PC-9 (cell line): Measurements from ENCODE around the gene RNF151. TPM values are rescaled to one million over a fixed set of nuclear protein-coding genes. Genes with fewer than 3 reads are reported as not detected.
"Not testable (repeated sequence)": the region's sequence is repeated elsewhere in the genome, so short reads cannot be mapped to it uniquely, and the experiment has no call there.

Source experiments
- BruUV-seq: library from RNA; stranded (reverse); fragments of 400-500 nt; replicated peaks from 2 replicates; lab custom pipeline; 2021; lab: Mats Ljungman, UMichigan
- CTCF ChIA-PET: fragments of 300-600 bp; sonication (Branson Sonifier 250); formaldehyde crosslinking; loops from one replicate; lab custom pipeline; 2022; ENCODE audit warnings: antibody characterized with exemption; lab: Charles Lee
- POLR2A ChIA-PET: fragments of 300-600 bp; sonication (Branson Sonifier 250); formaldehyde crosslinking; loops from one replicate; lab custom pipeline; 2022; ENCODE audit warnings: antibody characterized with exemption; ENCODE audit not compliant: unreplicated experiment; lab: Charles Lee
- DNase-seq, 2 experiments: peaks; one replicate each; pipeline versions ENCODE4 v3.0.0 to v3.0.0-alpha.2; 2015 to 2022; ENCODE audit warnings: mixed read lengths in 1 of 2
- H2AFZ ChIP-seq: fragments of 200-600 bp; sonication (generic); 2 replicates; pipeline ENCODE4 v1.8.1; 2017; ENCODE audit warnings: antibody characterized with exemption
- H3F3A ChIP-seq: fragments of 200-600 bp; sonication (generic); 2 replicates; pipeline ENCODE4 v1.8.1; 2017; ENCODE audit warnings: antibody characterized with exemption, mild to moderate bottlenecking, low read depth; ENCODE audit not compliant: insufficient read depth
- H3K27ac ChIP-seq: fragments of 200-600 bp; sonication (generic); 2 replicates; pipeline ENCODE4 v1.6.1; 2016; ENCODE audit warnings: mixed run types
- H3K27me3 ChIP-seq: fragments of 200-600 bp; sonication (generic); 2 replicates; pipeline ENCODE4 v1.6.1; 2016; ENCODE audit warnings: low read depth, mixed run types; ENCODE audit not compliant: insufficient read depth
- H3K36me3 ChIP-seq: fragments of 200-600 bp; sonication (generic); 2 replicates; pipeline ENCODE4 v1.6.1; 2016; ENCODE audit warnings: low read depth, mixed run types
- H3K4me1 ChIP-seq: fragments of 200-600 bp; sonication (generic); replicated peaks from 2 replicates; pipeline ENCODE4 v1.6.1; 2016; ENCODE audit warnings: mixed run types; ENCODE audit not compliant: insufficient read depth
- H3K4me2 ChIP-seq: fragments of 200-600 bp; sonication (generic); 2 replicates; pipeline ENCODE4 v1.6.1; 2017; ENCODE audit warnings: mixed run types
- H3K4me3 ChIP-seq: fragments of 200-600 bp; sonication (generic); 2 replicates; pipeline ENCODE4 v1.6.1; 2016; ENCODE audit warnings: mixed run types
- H3K79me2 ChIP-seq: fragments of 200-600 bp; sonication (generic); 2 replicates; pipeline ENCODE4 v1.6.1; 2017; ENCODE audit warnings: low read depth, mixed run types
- H3K9me2 ChIP-seq: fragments of 200-600 bp; sonication (generic); 2 replicates; pipeline ENCODE4 v1.8.1; 2017; ENCODE audit warnings: mild to moderate bottlenecking; ENCODE audit not compliant: insufficient read depth
- H3K9me3 ChIP-seq: fragments of 200-600 bp; sonication (generic); 2 replicates; pipeline ENCODE4 v1.8.1; 2016; ENCODE audit warnings: low read depth; ENCODE audit not compliant: insufficient read depth
- H4K20me1 ChIP-seq: fragments of 200-600 bp; sonication (generic); 2 replicates; pipeline ENCODE4 v1.8.1; 2017; ENCODE audit not compliant: insufficient read depth
- CTCF ChIP-seq: fragments of 200-600 bp; sonication (generic); conservative IDR thresholded peaks from 2 replicates; pipeline ENCODE4 v1.6.1; 2017; ENCODE audit warnings: mixed run types, antibody characterized with exemption, mild to moderate bottlenecking, moderate library complexity
- EZH2 ChIP-seq: fragments of 200-600 bp; sonication (generic); IDR thresholded peaks from 2 replicates; pipeline ENCODE4 v1.8.0; 2017; ENCODE audit warnings: antibody characterized with exemption, low read depth
- intact Hi-C: fragments of 100-400 bp; cut with micrococcal nuclease; formaldehyde crosslinking; loops from one replicate; pipeline ENCODE4 v1.10.0; 2022; ENCODE audit not compliant: unreplicated experiment
- total RNA-seq: library from RNA; stranded (reverse); gene quantifications from 2 replicates; pipeline ENCODE4 v1.2.3, GENCODE V29; 2021

Gene RNF151
- total RNA-seq, 1 experiment from 2014 or later = not detected

- peaks cover 17% of the 10 kb centered on the region; the same call in 1 of the 2 replicates for H3F3A ChIP-seq
- no peaks in the 10 kb centered on the region for H3K9me2 ChIP-seq
- TF ChIP-seq EZH2 (no peak), CTCF (no peak)
- TSS peak; percentile 73 for BruUV-seq
- no peaks in the 10 kb centered on the region for H3K36me3 ChIP-seq
- intact Hi-C loops = loop anchor here (2.0 to 10.0 kb wide), 2 partner anchors 24 to 246 kb away; partner anchors contain the start of genes ECI1 and GFER
- H3K9me3 ChIP-seq = no peaks in the 10 kb centered on the region
- peak overlapping the region; percentile 88 for H3K4me3 ChIP-seq
- peaks cover 42% of the 10 kb centered on the region for H4K20me1 ChIP-seq
- ChIA-PET POLR2A (interaction anchor here (0.6 to 1.4 kb wide), 3 partner anchors 15 to 147 kb away, joined by 3 to 16 read pairs (median 5); partner anchors contain the start of gene TRAF7), CTCF (interaction anchor here (0.5 to 1.0 kb wide), 2 partner anchors 132 to 147 kb away, joined by 3 to 4 read pairs; partner anchors contain the start of gene TRAF7)
- peak overlapping the region; percentile 13 for H3K27ac ChIP-seq
- H2AFZ ChIP-seq = no peak overlapping the region
- peaks cover 67% of the 10 kb centered on the region for H3K79me2 ChIP-seq
- peaks cover 19% of the 10 kb centered on the region for H3K4me1 ChIP-seq
- DNase-seq = peak in 1 of 2 experiments; percentile 62
- H3K4me2 ChIP-seq = peak overlapping the region; percentile 95
- H3K27me3 ChIP-seq = no peaks in the 10 kb centered on the region
Measured at GRCh38 chr16:2008631-2009163, 42.0 kb downstream of the RNF151 start.

- CTCF ChIA-PET = no interaction called here
- H3K27ac ChIP-seq = peak overlapping the region; percentile 13; the same call in 1 of the 2 replicates
- H3K9me3 ChIP-seq = no peaks in the 10 kb centered on the region
- no TSS peak for BruUV-seq
- peaks cover 62% of the 10 kb centered on the region for H3K79me2 ChIP-seq
- intact Hi-C loops = loop anchor here (2.0 to 10.0 kb wide), 2 partner anchors 24 to 246 kb away; partner anchors contain the start of genes ECI1 and GFER
- H3K27me3 ChIP-seq = no peaks in the 10 kb centered on the region
- H4K20me1 ChIP-seq = peaks cover 37% of the 10 kb centered on the region
- H3K4me1 ChIP-seq = peaks cover 20% of the 10 kb centered on the region
- peak overlapping the region; percentile 88 for H3K4me3 ChIP-seq
- TF ChIP-seq CTCF = no peak
- TF ChIP-seq EZH2 = no peak
- H2AFZ ChIP-seq = peak overlapping the region; percentile 71; the same call in 1 of the 2 replicates
- peaks cover 17% of the 10 kb centered on the region; the same call in 1 of the 2 replicates for H3F3A ChIP-seq
- DNase-seq = no peak
- peak overlapping the region; percentile 95 for H3K4me2 ChIP-seq
- no peaks in the 10 kb centered on the region for H3K9me2 ChIP-seq
- no peaks in the 10 kb centered on the region for H3K36me3 ChIP-seq
- POLR2A ChIA-PET = interaction anchor here (0.9 to 1.4 kb wide), 2 partner anchors 16 to 146 kb away, joined by 5 to 16 read pairs; partner anchors contain the start of gene TRAF7
Measured at GRCh38 chr16:2009164-2009711, 42.6 kb downstream of the RNF151 start.

DNA sequence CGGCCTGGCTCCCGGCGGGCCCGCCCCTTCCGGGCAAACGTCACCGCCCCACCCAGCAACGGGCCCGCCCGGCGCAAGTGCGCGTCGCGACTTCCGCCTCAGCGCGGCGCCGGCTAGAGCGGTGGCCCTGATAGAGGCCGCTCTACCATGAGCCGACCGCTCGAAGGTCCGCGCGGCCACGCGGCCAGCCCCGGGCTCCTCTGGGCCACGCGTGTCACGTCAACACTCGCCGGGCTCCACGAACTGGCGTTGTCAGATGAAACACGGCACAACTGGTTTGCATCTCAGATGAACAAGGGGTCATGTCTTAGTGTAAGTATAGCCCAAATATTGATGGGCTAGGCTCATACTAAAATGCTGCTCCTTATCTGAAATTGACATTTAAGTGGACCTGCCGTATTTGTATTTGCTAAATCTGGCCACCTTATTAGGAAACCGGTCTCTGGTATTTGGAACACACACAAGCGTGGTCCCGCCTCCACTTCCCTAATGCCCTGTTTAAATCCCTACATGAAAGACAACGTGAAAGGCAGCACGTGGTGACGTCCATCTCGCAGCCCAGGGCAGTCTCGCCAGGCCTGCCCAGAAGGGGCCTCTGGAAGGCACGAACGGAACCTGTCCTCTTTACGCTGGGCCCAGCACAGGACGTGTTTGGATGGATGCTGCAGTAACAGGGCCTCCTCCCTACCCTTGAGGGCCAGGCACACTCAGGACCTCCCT lies 43.3 kb downstream of the RNF151 start, which contains the start of gene ZNF598:
TSS of gene ZNF598 (minus strand) at position 31 of the 720 bp plus-strand sequence.
- Histone ChIP-seq H3K4me1 (peaks cover 27% of the 10 kb centered on the region), H3K27me3 (no peaks in the 10 kb centered on the region), H3K9me3 (no peaks in the 10 kb centered on the region), H3K4me3 (peak within 1 kb of the TSS; percentile 88), H4K20me1 (peaks cover 31% of the 10 kb centered on the region), H3K4me2 (peak within 1 kb of the TSS; percentile 97), H3K36me3 (no peaks in the 10 kb centered on the region), H2AFZ (peak within 1 kb of the TSS; percentile 92), H3K9me2 (no peaks in the 10 kb centered on the region), H3F3A (peaks cover 22% of the 10 kb centered on the region), H3K79me2 (peaks cover 54% of the 10 kb centered on the region), H3K27ac (peak within 1 kb of the TSS; percentile 86)
- DNase-seq = peak; percentile 52 to 82
- POLR2A ChIA-PET = no interaction called here
- TF ChIP-seq CTCF = no peak
- no peak for TF ChIP-seq EZH2
- intact Hi-C loops = loop anchor here (2.0 to 10.0 kb wide), 2 partner anchors 25 to 245 kb away; partner anchors contain the start of genes ECI1 and GFER
- CTCF ChIA-PET = no interaction called here
- BruUV-seq = TSS peak; percentile 94

DNA sequence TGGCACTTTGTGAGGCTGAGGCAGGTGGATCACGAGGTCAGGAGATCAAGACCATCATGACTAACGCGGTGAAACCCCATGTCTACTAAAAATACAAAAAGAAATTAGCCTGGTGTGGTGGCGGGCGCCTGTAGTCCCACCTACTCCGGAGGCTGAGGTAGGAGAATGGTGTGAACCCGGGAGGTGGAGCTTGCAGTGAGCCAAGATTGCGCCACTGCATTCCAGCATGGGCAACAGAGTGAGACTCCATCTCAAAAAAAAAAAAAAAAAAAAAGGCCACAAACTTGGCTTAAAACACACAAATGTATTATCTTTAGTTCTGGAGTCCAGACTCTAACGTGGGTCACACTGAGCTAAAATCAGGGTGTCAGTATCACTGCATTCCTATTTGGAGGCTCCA lies 45.1 kb downstream of the RNF151 start:
- H3K9me3 ChIP-seq, POLR2A ChIA-PET, H3K27me3 ChIP-seq, H3K4me3 ChIP-seq, intact Hi-C loops, H3K4me2 ChIP-seq, DNase-seq, H3K27ac ChIP-seq, H2AFZ ChIP-seq, H3K36me3 ChIP-seq, H3K9me2 ChIP-seq, BruUV-seq: not testable (repeated sequence)
- Histone ChIP-seq H4K20me1 (peaks cover 17% of the 10 kb centered on the region), H3K79me2 (peaks cover 38% of the 10 kb centered on the region), H3F3A (peaks cover 33% of the 10 kb centered on the region), H3K4me1 (peaks cover 39% of the 10 kb centered on the region)
- CTCF ChIA-PET = interaction anchor here (0.7 to 0.8 kb wide), 2 partner anchors 11 to 27 kb away, joined by 4 to 18 read pairs; no protein-coding TSS in a partner anchor
